HK-2 (cell line): ENCODE measurements around the gene SHBG.
A peak's percentile ranks its signal among the peaks of the same experiment; 100 is the strongest.
"Not testable (repeated sequence)": the region's sequence is repeated elsewhere in the genome, so short reads cannot be mapped to it uniquely, and the experiment has no call there.

Experiments used
- DNase-seq: peaks from one replicate; pipeline ENCODE4 v3.0.0-alpha.2; 2018; ENCODE audit not compliant: unreplicated experiment

SHBG gene

GRCh38 chr17:7629939-7630571 is at the start of gene SHBG:
Gene SHBG (plus strand): TSS chr17:7630135. CDS start chr17:7630173, 38 bp downstream.
- DNase-seq = no peak

- DNase-seq = no peak
Observed at GRCh38 chr17:7580604-7581575, 49.0 kb upstream of the SHBG start.

GRCh38 chr17:7582396-7583252 is 47.3 kb upstream of the SHBG start:
- DNase-seq = no peak

GRCh38 chr17:7583253-7584109 is 46.5 kb upstream of the SHBG start, which contains the start of gene MPDU1:
Gene MPDU1 (plus strand): TSS chr17:7583852. CDS start chr17:7583863, 11 bp downstream.
- DNase-seq = peak; percentile 97

GRCh38 chr17:7586673-7587419 is 43.1 kb upstream of the SHBG start:
- no peak for DNase-seq

GRCh38 chr17:7587420-7588151 is 42.3 kb upstream of the SHBG start:
- peak; percentile 57 for DNase-seq

GRCh38 chr17:7588553-7589203 is 41.3 kb upstream of the SHBG start:
- no peak for DNase-seq

GRCh38 chr17:7589204-7589868 is 40.6 kb upstream of the SHBG start:
- DNase-seq = no peak

GRCh38 chr17:7589891-7590691 is 39.8 kb upstream of the SHBG start, which contains the start of gene SOX15:
Gene SOX15 (minus strand): TSS chr17:7590094. CDS start chr17:7589676, 418 bp downstream.
- no peak for DNase-seq

- DNase-seq = no peak
Observed at GRCh38 chr17:7590743-7591142, 39.2 kb upstream of the SHBG start.

- no peak for DNase-seq
Observed at GRCh38 chr17:7591596-7591995, 38.3 kb upstream of the SHBG start.

- no peak for DNase-seq
Observed at GRCh38 chr17:7592422-7593021, 37.4 kb upstream of the SHBG start.

GRCh38 chr17:7593296-7593695 is 36.6 kb upstream of the SHBG start:
- no peak for DNase-seq

GRCh38 chr17:7597561-7597960 is 32.4 kb upstream of the SHBG start:
- DNase-seq = not testable (repeated sequence)

- no peak for DNase-seq
Observed at GRCh38 chr17:7606280-7606679, 23.7 kb upstream of the SHBG start.

GRCh38 chr17:7610641-7611040 is 19.3 kb upstream of the SHBG start:
- no peak for DNase-seq
